DND-41 (cell line): ENCODE results near the gene POLD1.

ENCODE experiments used
- CTCF ChIP-seq: IDR thresholded peaks from 2 replicates; pipeline ENCODE4 v1.5.1; 2012; ENCODE audit warnings: borderline replicate concordance, low read length, moderate library complexity, mild to moderate bottlenecking; ENCODE audit not compliant: poor library complexity, severe bottlenecking; ENCODE audit errors: extremely low read depth
- EZH2 ChIP-seq: IDR thresholded peaks from 3 replicates; pipeline ENCODE4 v1.6.1; 2012; ENCODE audit warnings: borderline replicate concordance, low read depth, mild to moderate bottlenecking, moderate library complexity, low read length, inconsistent platforms; ENCODE audit not compliant: severe bottlenecking

DNA sequence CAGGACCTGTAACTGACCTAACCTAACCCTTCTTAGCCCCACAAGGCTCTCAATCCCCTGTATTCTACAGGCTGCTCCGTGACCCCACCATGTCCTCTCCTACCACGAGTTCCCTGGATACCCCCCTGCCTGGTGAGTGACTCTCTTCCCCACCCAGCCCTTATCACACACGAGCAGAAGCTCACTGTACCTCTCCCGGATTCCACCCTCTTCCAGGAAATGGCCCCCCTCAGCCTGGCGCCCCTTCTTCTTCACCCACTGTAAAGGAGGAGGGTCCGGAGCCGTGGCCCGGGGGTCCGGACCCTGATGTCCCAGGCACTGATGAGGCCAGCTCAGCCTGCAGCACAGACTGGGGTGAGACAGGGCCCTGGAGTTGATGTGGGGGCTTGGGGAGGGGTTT is 6.6 kb upstream of the POLD1 start:
- TF ChIP-seq EZH2 (no peak), CTCF (no peak)
